AG10803 (cell line): Measurements from ENCODE around the gene CPEB2.

ENCODE experiments used
- DNase-seq: peaks from one replicate; pipeline ENCODE4 v3.0.0; 2010; ENCODE audit warnings: low read depth
- H3K4me3 ChIP-seq: 2 replicates; pipeline ENCODE4 v1.5.1; 2011; ENCODE audit warnings: mild to moderate bottlenecking, low read length, control low read depth
- TF ChIP-seq, protein P1 (sequence below): conservative IDR thresholded peaks from 2 replicates; pipeline ENCODE4 v1.5.1; 2011; ENCODE audit warnings: mild to moderate bottlenecking, low read length, control low read depth, inconsistent platforms

The CPEB2 gene

DNA sequence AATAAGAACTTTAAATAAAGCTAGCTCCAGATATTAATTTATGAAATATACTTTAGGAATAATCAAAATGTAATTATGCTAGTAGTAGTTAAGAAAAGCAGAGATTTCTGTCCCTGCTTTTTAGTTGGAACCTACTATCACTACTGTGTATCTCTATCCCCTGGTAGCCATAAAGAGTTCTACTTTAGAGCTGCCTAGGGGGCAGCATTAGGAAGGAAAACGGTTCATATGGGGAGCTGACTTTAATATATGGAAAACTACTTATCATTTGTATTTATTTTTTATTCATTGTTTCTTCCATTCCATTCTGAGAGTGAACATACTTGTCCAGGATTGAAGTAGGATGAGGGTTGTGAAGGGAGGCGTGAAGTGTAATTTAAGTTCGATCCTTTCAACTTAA, 40.9 kb downstream of the CPEB2 start:
- no peak for DNase-seq
- H3K4me3 ChIP-seq = no peak overlapping the region
- TF ChIP-seq, protein P1, sequence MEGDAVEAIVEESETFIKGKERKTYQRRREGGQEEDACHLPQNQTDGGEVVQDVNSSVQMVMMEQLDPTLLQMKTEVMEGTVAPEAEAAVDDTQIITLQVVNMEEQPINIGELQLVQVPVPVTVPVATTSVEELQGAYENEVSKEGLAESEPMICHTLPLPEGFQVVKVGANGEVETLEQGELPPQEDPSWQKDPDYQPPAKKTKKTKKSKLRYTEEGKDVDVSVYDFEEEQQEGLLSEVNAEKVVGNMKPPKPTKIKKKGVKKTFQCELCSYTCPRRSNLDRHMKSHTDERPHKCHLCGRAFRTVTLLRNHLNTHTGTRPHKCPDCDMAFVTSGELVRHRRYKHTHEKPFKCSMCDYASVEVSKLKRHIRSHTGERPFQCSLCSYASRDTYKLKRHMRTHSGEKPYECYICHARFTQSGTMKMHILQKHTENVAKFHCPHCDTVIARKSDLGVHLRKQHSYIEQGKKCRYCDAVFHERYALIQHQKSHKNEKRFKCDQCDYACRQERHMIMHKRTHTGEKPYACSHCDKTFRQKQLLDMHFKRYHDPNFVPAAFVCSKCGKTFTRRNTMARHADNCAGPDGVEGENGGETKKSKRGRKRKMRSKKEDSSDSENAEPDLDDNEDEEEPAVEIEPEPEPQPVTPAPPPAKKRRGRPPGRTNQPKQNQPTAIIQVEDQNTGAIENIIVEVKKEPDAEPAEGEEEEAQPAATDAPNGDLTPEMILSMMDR = no peak

DNA sequence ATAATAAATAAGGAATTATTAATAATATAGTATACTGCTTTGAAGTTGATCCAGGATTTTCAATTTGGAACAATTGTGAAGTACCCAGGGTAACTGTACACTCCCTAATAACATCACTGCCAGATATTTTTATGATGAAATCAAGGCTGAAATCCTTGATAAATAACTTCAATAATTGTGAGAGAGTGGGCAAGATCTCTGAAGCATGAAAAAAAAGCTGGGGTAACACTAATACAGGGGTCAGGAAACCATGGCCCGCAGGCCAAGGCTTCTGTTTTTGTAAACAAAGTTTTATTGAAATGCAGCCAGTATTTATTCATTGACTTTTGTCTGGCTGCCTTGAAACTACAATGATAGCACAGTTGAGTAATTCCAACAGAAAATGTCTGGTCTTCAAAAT, 41.6 kb downstream of the CPEB2 start:
- TF ChIP-seq, protein P1 = no peak
- H3K4me3 ChIP-seq = no peak overlapping the region
- DNase-seq = no peak

DNA sequence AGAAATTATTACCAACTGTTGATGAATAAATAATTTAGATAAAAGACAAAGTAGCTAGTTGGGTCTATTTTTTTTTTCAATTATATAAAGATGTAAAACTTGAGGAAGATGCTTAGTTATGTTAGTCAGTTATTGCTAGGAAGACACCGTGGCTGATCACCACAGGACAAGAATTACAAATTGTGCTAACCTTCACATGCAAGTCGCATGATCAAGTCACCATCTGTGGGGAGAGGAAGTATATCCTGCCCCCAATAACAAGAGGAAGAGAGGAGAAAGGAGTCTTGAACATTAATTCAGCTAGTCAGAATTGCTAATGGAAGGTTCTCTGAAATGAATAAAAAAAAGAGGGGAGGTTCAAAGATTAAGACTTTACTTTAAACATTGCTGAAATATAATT, 52.3 kb downstream of the CPEB2 start:
- H3K4me3 ChIP-seq = no peak overlapping the region
- TF ChIP-seq, protein P1 = no peak
- no peak for DNase-seq

DNA sequence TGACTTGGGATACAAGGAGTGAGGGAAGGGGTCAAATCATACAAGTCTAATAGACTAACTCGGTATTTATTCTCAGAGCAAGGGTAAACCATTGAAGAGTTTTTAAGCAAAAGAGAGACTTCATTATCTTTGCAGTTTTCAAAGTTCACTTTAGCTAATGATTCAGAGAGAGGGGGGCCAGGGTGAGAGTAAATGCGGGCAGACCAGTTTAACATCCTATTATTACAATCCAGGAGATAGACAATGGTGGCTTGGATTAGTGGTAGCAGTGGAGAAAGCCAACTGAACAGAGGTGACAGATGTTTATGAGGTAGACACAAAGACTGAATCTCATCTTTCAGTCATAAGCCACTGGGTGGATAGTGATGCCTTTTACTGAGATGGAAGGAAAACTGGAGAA, 57.9 kb downstream of the CPEB2 start:
- TF ChIP-seq, protein P1 = no peak
- no peak for DNase-seq
- no peak overlapping the region for H3K4me3 ChIP-seq

DNA sequence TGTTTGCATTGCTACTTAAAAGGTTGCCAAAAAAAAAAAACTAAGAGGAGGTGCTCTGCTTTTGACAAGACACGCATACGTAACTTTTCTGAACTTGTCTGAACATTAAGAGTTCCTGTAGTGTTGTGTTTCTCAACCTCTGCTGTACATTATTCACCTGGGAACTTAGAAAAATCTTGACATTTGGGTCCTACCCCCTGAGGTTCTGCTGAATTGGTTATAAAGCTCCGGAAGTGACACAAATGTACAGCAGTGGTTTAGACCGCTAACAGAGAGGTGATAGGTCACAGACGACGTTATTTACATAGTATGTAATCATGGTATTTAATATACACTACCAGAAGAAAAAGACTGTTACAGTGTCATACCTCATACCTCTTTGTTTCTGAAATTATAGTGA, 61.1 kb downstream of the CPEB2 start:
- TF ChIP-seq, protein P1 = no peak
- H3K4me3 ChIP-seq = no peak overlapping the region

DNA sequence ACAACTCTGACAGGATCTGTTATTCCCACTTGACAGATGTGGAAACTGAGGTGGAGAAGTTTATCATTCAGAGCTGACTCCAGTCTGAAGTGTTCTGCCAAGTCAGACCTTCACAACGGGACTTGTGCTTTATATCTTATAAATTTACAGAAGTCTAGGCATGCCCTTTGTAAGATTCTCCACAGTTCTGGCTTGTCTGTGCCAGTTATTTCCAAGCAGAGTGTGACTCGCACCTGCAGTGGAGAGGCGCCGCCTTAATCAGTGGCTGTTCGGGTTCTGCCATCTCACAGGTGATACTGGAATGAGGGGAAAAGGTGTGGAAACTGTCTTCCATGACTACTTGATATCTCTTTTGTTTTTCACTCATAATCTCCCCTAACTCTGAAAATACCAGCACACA, 63.2 kb downstream of the CPEB2 start:
- TF ChIP-seq, protein P1 = no peak
- DNase-seq = no peak
- H3K4me3 ChIP-seq = no peak overlapping the region

More for the DNA sequence above, 61.1 kb downstream of the CPEB2 start:
- DNase-seq = no peak

DNA sequence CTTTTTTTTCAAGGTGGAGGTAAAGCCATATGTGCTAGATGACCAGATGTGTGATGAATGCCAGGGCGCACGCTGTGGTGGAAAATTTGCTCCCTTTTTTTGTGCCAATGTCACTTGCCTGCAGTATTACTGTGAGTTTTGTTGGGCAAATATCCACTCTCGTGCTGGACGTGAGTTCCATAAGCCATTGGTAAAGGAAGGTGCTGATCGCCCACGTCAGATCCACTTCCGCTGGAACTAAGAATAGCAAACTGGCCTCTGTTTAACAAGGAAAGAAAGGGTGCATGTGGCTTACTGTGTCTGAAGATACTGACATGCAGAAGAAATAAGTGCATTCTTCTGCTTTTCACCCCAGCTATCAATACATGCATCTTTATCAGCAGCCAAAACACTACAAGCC, 63.9 kb downstream of the CPEB2 start:
- DNase-seq = no peak
- TF ChIP-seq, protein P1 = no peak
- no peak overlapping the region for H3K4me3 ChIP-seq
